Astrocyte (in vitro differentiated cells and primary cell): ENCODE data around the gene HACD1. TPM values are rescaled to one million over a fixed set of nuclear protein-coding genes. Genes with fewer than 3 reads are reported as not detected.
A peak's percentile ranks its signal among the peaks of the same experiment; 100 is the strongest.

Experiments
- DNase-seq: peaks from one replicate; pipeline ENCODE4 v3.0.0-alpha.2; 2010; ENCODE audit warnings: low read depth
- FAIRE-seq: peaks from 2 replicates; lab custom pipeline; 2011; peaks lifted over from hg19 to GRCh38; lab: Jason Lieb, UNC
- H2AFZ ChIP-seq: 2 replicates; pipeline ENCODE4 v1.6.0; 2012; ENCODE audit warnings: low read depth, low read length, inconsistent platforms
- H3K27ac ChIP-seq: 2 replicates; pipeline ENCODE4 v1.5.1; 2011; ENCODE audit warnings: low read depth, low read length, inconsistent platforms
- H3K27me3 ChIP-seq: 2 replicates; pipeline ENCODE4 v1.6.0; 2011; ENCODE audit warnings: low read length, inconsistent platforms; ENCODE audit not compliant: insufficient read depth
- H3K36me3 ChIP-seq: 2 replicates; pipeline ENCODE4 v1.5.1; 2011; ENCODE audit warnings: low read length, inconsistent platforms; ENCODE audit not compliant: insufficient read depth
- H3K4me1 ChIP-seq: 2 replicates; pipeline ENCODE4 v1.5.1; 2011; ENCODE audit warnings: low read length, inconsistent platforms; ENCODE audit not compliant: insufficient read depth
- H3K4me2 ChIP-seq: 2 replicates; pipeline ENCODE4 v1.6.0; 2012; ENCODE audit warnings: low read length, inconsistent platforms
- H3K4me3 ChIP-seq: 2 replicates; pipeline ENCODE4 v1.5.1; 2011; ENCODE audit warnings: low read depth, mild to moderate bottlenecking, low read length, inconsistent platforms; ENCODE audit not compliant: insufficient read depth
- H3K79me2 ChIP-seq: 2 replicates; pipeline ENCODE4 v1.6.0; 2012; ENCODE audit warnings: mild to moderate bottlenecking, low read length, inconsistent platforms; ENCODE audit not compliant: insufficient read depth
- H3K9ac ChIP-seq: 2 replicates; pipeline ENCODE4 v1.6.0; 2012; ENCODE audit warnings: mild to moderate bottlenecking, low read length, inconsistent platforms
- H3K9me3 ChIP-seq: 2 replicates; pipeline ENCODE4 v1.5.1; 2012; ENCODE audit warnings: low read depth, mild to moderate bottlenecking, low read length, inconsistent platforms; ENCODE audit not compliant: insufficient read depth
- H4K20me1 ChIP-seq: 2 replicates; pipeline ENCODE4 v1.6.0; 2012; ENCODE audit warnings: low read length, inconsistent platforms; ENCODE audit not compliant: insufficient read depth
- H3K27ac Mint-ChIP-seq: one replicate; pipeline ENCODE4 v1.8.0; 2021; ENCODE audit warnings: mild to moderate bottlenecking, mixed read lengths; ENCODE audit not compliant: unreplicated experiment
- H3K27me3 Mint-ChIP-seq: one replicate; pipeline ENCODE4 v1.8.0; 2021; ENCODE audit warnings: low read depth, mixed read lengths; ENCODE audit not compliant: unreplicated experiment
- H3K36me3 Mint-ChIP-seq: one replicate; pipeline ENCODE4 v1.8.0; 2021; ENCODE audit warnings: low read depth, mixed read lengths; ENCODE audit not compliant: unreplicated experiment
- H3K4me1 Mint-ChIP-seq: one replicate; pipeline ENCODE4 v1.8.0; 2021; ENCODE audit warnings: low read depth, mixed read lengths; ENCODE audit not compliant: unreplicated experiment
- H3K4me3 Mint-ChIP-seq: one replicate; pipeline ENCODE4 v1.8.0; 2021; ENCODE audit warnings: mild to moderate bottlenecking, moderate library complexity, mixed read lengths; ENCODE audit not compliant: unreplicated experiment
- H3K9me3 Mint-ChIP-seq: one replicate; pipeline ENCODE4 v1.8.0; 2021; ENCODE audit warnings: mild to moderate bottlenecking, mixed read lengths; ENCODE audit not compliant: unreplicated experiment
- CTCF ChIP-seq: IDR thresholded peaks from 2 replicates; pipeline ENCODE4 v1.5.1; 2011; ENCODE audit warnings: low read depth, mild to moderate bottlenecking, inconsistent platforms, low read length, moderate library complexity; ENCODE audit not compliant: insufficient read depth
- EZH2 ChIP-seq: IDR thresholded peaks from 2 replicates; pipeline ENCODE4 v1.6.1; 2012; ENCODE audit warnings: mild to moderate bottlenecking, low read length, inconsistent platforms; ENCODE audit not compliant: insufficient read depth
- total RNA-seq: library from RNA; stranded (reverse); gene quantifications from 2 replicates; pipeline ENCODE4 v1.2.1, GENCODE V29; 2021

HACD1 gene
- total RNA-seq, 1 donor from 2014 or later, result 87.7 TPM

GRCh38 chr10:17648243-17649035 lies 31.3 kb upstream of the HACD1 start:
- FAIRE-seq (no peak), DNase-seq (no peak)
- Mint-ChIP-seq H3K4me3 (no peak overlapping the region), H3K27me3 (no peaks in the 10 kb centered on the region), H3K36me3 (peaks cover 10% of the 10 kb centered on the region), H3K27ac (no peak overlapping the region), H3K4me1 (peaks cover 40% of the 10 kb centered on the region), H3K9me3 (no peaks in the 10 kb centered on the region)
- Histone ChIP-seq H3K79me2 (peaks cover 92% of the 10 kb centered on the region), H3K27ac (no peak overlapping the region), H2AFZ (no peak overlapping the region), H3K27me3 (no peaks in the 10 kb centered on the region), H3K36me3 (peaks cover 4% of the 10 kb centered on the region), H3K4me2 (no peak overlapping the region), H3K4me3 (no peak overlapping the region), H3K9ac (no peak overlapping the region), H4K20me1 (peaks cover 57% of the 10 kb centered on the region), H3K4me1 (peaks cover 35% of the 10 kb centered on the region), H3K9me3 (peaks cover 2% of the 10 kb centered on the region)
- TF ChIP-seq CTCF (no peak), EZH2 (no peak)

- H3K27me3 ChIP-seq, result no peaks in the 10 kb centered on the region
- H3K4me1 Mint-ChIP-seq, result peaks cover 34% of the 10 kb centered on the region
- peaks cover 3% of the 10 kb centered on the region for H3K36me3 Mint-ChIP-seq
- H4K20me1 ChIP-seq, result peaks cover 49% of the 10 kb centered on the region
- no peaks in the 10 kb centered on the region for H3K9me3 ChIP-seq
- H3K27ac Mint-ChIP-seq, result no peak overlapping the region
- H3K4me2 ChIP-seq, result no peak overlapping the region
- peaks cover 29% of the 10 kb centered on the region for H3K4me1 ChIP-seq
- H3K27ac ChIP-seq, result no peak overlapping the region
- TF ChIP-seq EZH2, result no peak
- TF ChIP-seq CTCF, result no peak
- H2AFZ ChIP-seq, result no peak overlapping the region
- no peak overlapping the region for H3K4me3 ChIP-seq
- no peak for FAIRE-seq
- H3K9me3 Mint-ChIP-seq, result no peaks in the 10 kb centered on the region
- H3K4me3 Mint-ChIP-seq, result peak overlapping the region; percentile 24
- H3K27me3 Mint-ChIP-seq, result no peaks in the 10 kb centered on the region
- H3K9ac ChIP-seq, result no peak overlapping the region
- peaks cover 92% of the 10 kb centered on the region for H3K79me2 ChIP-seq
- peaks cover 4% of the 10 kb centered on the region for H3K36me3 ChIP-seq
- peak; percentile 26 for DNase-seq
Measured at GRCh38 chr10:17647326-17647725, 30.2 kb upstream of the HACD1 start.
